A549 (cell line): ENCODE results near the gene DEGS1. TPM values are rescaled to one million over a fixed set of nuclear protein-coding genes. Genes with fewer than 3 reads are reported as not detected.

ENCODE experiments used
- ATAC-seq, 2 experiments: fragments of 200-7000 bp in 1 of 2; fragments of >200 bp in 1 of 2; cut with Nextera tagmentation in 1 of 2; cut with Tn5 transposase in 1 of 2; 3 replicates each; pipeline versions ENCODE4 v1.8.0 to v1.9.1; 2018 to 2020; ENCODE audit warnings: mild to moderate bottlenecking in 1 of 2, moderate library complexity in 1 of 2
- CTCF ChIA-PET: fragments of 300-600 bp; sonication (Branson Sonifier 250); formaldehyde crosslinking; extraction: SDS; loops from one replicate; lab custom pipeline; 2021; ENCODE audit warnings: antibody characterized with exemption, inconsistent platforms; lab: Yijun Ruan, JAX
- POLR2A ChIA-PET: fragments of 350-600 bp; formaldehyde crosslinking; extraction: SDS; loops from one replicate; lab custom pipeline; 2021; ENCODE audit warnings: antibody characterized with exemption, inconsistent platforms; lab: Yijun Ruan, JAX
- DNase-seq, 2 experiments: peaks; one replicate each; pipeline versions ENCODE4 v3.0.0 to v3.0.0-alpha.2; 2011 to 2016; ENCODE audit warnings: low read depth in 1 of 2, low spot score in 1 of 2
- FAIRE-seq: peaks from 2 replicates; lab custom pipeline; 2011; peaks lifted over from hg19 to GRCh38; lab: Jason Lieb, UNC
- H3K27ac ChIP-seq, 2 experiments: fragments of >200 bp; sonication (Bioruptor Twin); formaldehyde crosslinking; 3 replicates each; pipeline ENCODE4 v1.5.1; 2016 to 2017
- H3K4me1 ChIP-seq: fragments of >200 bp; sonication (Bioruptor Twin); formaldehyde crosslinking; 3 replicates; pipeline ENCODE4 v1.6.1; 2016
- H3K4me2 ChIP-seq: fragments of >200 bp; sonication (Bioruptor Twin); formaldehyde crosslinking; 3 replicates; pipeline ENCODE4 v1.6.1; 2016
- H3K4me3 ChIP-seq: fragments of >200 bp; sonication (Bioruptor Twin); formaldehyde crosslinking; 3 replicates; pipeline ENCODE4 v1.5.1; 2016
- H3K9me3 ChIP-seq: fragments of >200 bp; sonication (Bioruptor Twin); formaldehyde crosslinking; 3 replicates; pipeline ENCODE4 v1.6.1; 2016
- CBX2 ChIP-seq: fragments of 200-600 bp; sonication (generic); IDR thresholded peaks from 2 replicates; pipeline ENCODE4 v1.6.1; 2016; ENCODE audit warnings: low read depth, mild to moderate bottlenecking, borderline replicate concordance
- CHD4 ChIP-seq: fragments of 200-600 bp; sonication (generic); IDR thresholded peaks from 2 replicates; pipeline ENCODE4 v1.6.1; 2016; ENCODE audit warnings: antibody characterized with exemption, mild to moderate bottlenecking, borderline replicate concordance
- FOSL2 ChIP-seq, 2 experiments: fragments of 450-650 bp in 1 of 2; fragments of >200 bp in 1 of 2; sonication (Bioruptor Twin) in 1 of 2; formaldehyde crosslinking; IDR thresholded peaks; 2 replicates each; pipeline versions ENCODE4 v1.5.0 to v1.6.1; 2016 to 2020; ENCODE audit warnings: mild to moderate bottlenecking in 1 of 2, moderate library complexity in 1 of 2
- HOXB13 ChIP-seq: fragments of 250-450 bp; sonication (Bioruptor Pico); IDR thresholded peaks from 2 replicates; pipeline ENCODE4 v1.5.0; 2020; ENCODE audit warnings: low read depth, mild to moderate bottlenecking, moderate library complexity
- POLR2A ChIP-seq: IDR thresholded peaks from 2 replicates; pipeline ENCODE4 v1.6.1; 2012; ENCODE audit warnings: mild to moderate bottlenecking, low read length
- RAD21 ChIP-seq, 2 experiments: fragments of >200 bp in 1 of 2; sonication (Bioruptor Twin) in 1 of 2; formaldehyde crosslinking in 1 of 2; IDR thresholded peaks in 1 of 2; conservative IDR thresholded peaks in 1 of 2; 2 replicates in 1 of 2; 3 replicates in 1 of 2; pipeline ENCODE4 v1.6.1; 2012 to 2018; ENCODE audit warnings: inconsistent platforms in 1 of 2
- RARB ChIP-seq: fragments of 250-450 bp; sonication (Bioruptor Pico); IDR thresholded peaks from 2 replicates; pipeline ENCODE4 v1.8.0; 2021; ENCODE audit warnings: mild to moderate bottlenecking, moderate library complexity
- RNF2 ChIP-seq: fragments of 200-600 bp; sonication (generic); IDR thresholded peaks from 2 replicates; pipeline ENCODE4 v1.6.1; 2016; ENCODE audit warnings: low read depth, mild to moderate bottlenecking, antibody characterized with exemption, moderate library complexity, borderline replicate concordance
- SREBF2 ChIP-seq: fragments of 450-650 bp; IDR thresholded peaks from 2 replicates; pipeline ENCODE4 v1.6.1; 2014; ENCODE audit warnings: mild to moderate bottlenecking, moderate library complexity
- ZSCAN20 ChIP-seq: fragments of 250-450 bp; sonication (Bioruptor Pico); IDR thresholded peaks from 2 replicates; pipeline ENCODE4 v1.8.0; 2022; ENCODE audit warnings: mild to moderate bottlenecking, moderate library complexity
- WGBS: methylation state at CpG from one replicate; pipeline ENCODE4 v1.1.6; 2017; ENCODE audit errors: missing lambda C conversion rate; 5-methylcytosine and 5-hydroxymethylcytosine counted together
- polyA plus RNA-seq, 4 experiments: library from polyadenylated mRNA; depleted of rRNA in 3 of 4; stranded (reverse); fragments of >200 nt; fragmentation: RNase III in 1 of 4; extraction: RNeasy Plus Mini Kit Qiagen cat#74134 plus additional on column Dnase treatment in 1 of 4; gene quantifications; 2 replicates in 3 of 4; 3 replicates in 1 of 4; pipeline ENCODE4 v1.2.3, GENCODE V29; 2011 to 2017
- TF ChIP-seq, protein P1 (sequence below): IDR thresholded peaks from 2 replicates; pipeline ENCODE4 v1.6.1; 2012; ENCODE audit warnings: low read depth, borderline replicate concordance
- TF ChIP-seq, protein P2 (sequence below): IDR thresholded peaks from 2 replicates; pipeline ENCODE4 v1.6.1; 2012
- TF ChIP-seq, protein P3 (sequence below): fragments of 200-600 bp; sonication (generic); IDR thresholded peaks from 2 replicates; pipeline ENCODE4 v1.6.1; 2016; ENCODE audit warnings: antibody characterized with exemption, mild to moderate bottlenecking, moderate library complexity

DEGS1 gene
- polyA plus RNA-seq, 2 of the 4 experiments (the other 2 are of a cell fraction) = 109 to 112 TPM

DNA sequence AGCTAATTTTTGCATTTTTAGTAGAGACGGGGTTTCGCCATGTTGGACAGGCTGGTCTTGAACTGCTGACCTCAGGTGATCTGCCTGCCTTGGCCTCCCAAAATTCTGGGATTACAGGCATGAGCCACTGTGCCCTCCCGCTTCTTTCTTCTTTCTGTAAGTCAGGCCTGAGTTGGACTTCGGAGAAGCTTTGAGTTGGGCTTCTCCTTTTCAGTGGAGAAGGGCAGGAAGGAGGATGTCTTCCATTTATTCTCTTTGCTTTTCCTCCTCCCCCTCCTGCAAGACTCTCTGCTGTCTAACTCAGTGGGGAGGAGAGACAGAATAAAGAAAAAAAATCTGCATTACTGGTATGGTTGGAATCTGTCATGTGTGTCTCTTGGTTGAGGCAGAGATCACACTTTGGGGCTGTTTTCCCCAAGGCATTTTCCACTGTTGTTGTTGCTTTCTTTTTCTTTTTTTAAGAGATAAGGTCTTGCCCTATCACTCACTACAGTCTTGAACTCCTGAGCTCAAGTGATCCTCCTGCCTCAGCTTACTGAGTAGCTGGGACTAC is 13.2 kb upstream of the DEGS1 start (continued):
- TF ChIP-seq, protein P1, sequence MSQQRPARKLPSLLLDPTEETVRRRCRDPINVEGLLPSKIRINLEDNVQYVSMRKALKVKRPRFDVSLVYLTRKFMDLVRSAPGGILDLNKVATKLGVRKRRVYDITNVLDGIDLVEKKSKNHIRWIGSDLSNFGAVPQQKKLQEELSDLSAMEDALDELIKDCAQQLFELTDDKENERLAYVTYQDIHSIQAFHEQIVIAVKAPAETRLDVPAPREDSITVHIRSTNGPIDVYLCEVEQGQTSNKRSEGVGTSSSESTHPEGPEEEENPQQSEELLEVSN = no peak
- TF ChIP-seq, protein P2, sequence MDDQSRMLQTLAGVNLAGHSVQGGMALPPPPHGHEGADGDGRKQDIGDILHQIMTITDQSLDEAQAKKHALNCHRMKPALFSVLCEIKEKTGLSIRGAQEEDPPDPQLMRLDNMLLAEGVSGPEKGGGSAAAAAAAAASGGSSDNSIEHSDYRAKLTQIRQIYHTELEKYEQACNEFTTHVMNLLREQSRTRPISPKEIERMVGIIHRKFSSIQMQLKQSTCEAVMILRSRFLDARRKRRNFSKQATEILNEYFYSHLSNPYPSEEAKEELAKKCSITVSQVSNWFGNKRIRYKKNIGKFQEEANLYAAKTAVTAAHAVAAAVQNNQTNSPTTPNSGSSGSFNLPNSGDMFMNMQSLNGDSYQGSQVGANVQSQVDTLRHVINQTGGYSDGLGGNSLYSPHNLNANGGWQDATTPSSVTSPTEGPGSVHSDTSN = no peak

DNA sequence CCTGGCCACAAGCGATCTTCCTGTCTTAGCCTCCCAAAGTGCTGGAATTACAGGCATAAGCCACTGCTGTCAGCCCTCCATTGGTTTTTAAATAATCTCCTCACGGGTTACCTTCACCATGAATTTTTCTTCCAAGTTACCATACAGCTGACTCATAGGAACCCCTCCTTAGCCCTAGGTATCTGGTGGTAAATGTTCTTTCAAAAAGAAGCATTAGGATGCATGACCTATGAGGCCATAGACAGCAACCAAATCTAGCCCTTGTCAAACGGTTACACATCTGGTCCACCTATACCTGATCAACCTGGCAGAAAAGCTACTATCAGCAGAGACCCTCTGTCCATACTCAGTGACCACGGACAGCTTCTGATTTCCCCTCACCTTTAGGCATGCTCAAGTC is 12.7 kb upstream of the DEGS1 start:
- H3K9me3 ChIP-seq = no peaks in the 10 kb centered on the region
- H3K4me2 ChIP-seq = no peak overlapping the region
- WGBS = 75% methylated on average over 4 of the region's 4 CpGs
- no peak overlapping the region for H3K27ac ChIP-seq
- H3K4me1 ChIP-seq = peaks cover 15% of the 10 kb centered on the region
- no peak for DNase-seq
- ChIA-PET POLR2A (interaction anchor here (2.0 kb wide), 1 partner anchor 13 kb away, joined by 11 read pairs; the partner anchor contains the start of gene DEGS1), CTCF (interaction anchor here (0.6 to 1.7 kb wide), 5 partner anchors 9 to 163 kb away, joined by 3 to 4 read pairs (median 3); no protein-coding TSS in a partner anchor)
- no peak overlapping the region for H3K4me3 ChIP-seq
- peak; percentile 26 to 37; a peak in 4 of 6 replicates for ATAC-seq
- TF ChIP-seq HOXB13 (CRISPR knock-in tag) = no peak
- FAIRE-seq = no peak

DNA sequence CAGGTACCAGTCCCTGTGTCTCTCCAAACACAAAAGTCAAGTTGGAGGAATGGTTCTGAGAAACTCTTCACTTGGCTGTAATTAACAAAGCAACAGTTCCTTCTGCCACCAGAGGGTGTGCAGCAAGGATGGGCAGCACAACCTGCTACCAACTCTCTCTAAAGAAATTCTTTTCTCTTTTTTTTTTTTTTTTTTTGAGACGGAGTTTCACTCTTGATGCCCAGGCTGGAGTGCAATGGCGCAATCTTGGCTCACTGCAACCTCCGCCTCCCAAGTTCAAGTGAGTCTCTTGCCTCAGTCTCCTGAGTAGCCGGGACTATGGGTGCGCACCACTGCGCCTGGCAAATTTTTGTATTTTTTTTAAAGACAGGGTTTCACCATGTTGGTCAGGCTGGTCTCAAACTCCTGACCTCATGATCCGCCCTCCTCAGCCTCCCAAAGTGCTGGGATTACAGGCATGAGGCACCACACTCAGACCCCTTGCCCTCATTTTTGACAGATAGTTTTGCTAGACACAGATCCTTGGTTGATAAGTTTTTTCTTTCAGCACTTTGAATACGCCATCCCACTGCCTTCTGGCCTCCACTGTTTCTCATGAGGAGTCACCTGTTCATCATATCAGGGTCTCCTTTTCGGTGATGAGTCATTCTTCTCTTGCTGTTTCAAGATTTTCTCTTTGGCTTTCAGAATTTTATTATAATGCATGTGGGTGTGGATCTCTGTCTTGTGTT is 12.1 kb upstream of the DEGS1 start:
- no peak for FAIRE-seq
- 74% methylated on average over 9 of the region's 9 CpGs for WGBS
- ChIA-PET POLR2A (interaction anchor here (0.7 kb wide), 1 partner anchor 159 kb away, joined by 8 read pairs; the partner anchor contains the start of gene NVL), CTCF (interaction anchor here (0.6 to 1.0 kb wide), 3 partner anchors 8 to 163 kb away, joined by 3 to 4 read pairs (median 3); no protein-coding TSS in a partner anchor)
- H3K27ac ChIP-seq = no peak overlapping the region
- H3K9me3 ChIP-seq = no peaks in the 10 kb centered on the region
- peak; percentile 38 to 42 for DNase-seq
- no peak for TF ChIP-seq RNF2
- peak in 1 of 2 experiments; percentile 29; a peak in 2 of 5 replicates for TF ChIP-seq RAD21 (conservative IDR thresholded peaks at IDR 0.05 in 1 of 2, IDR thresholded peaks at IDR 0.05 in 1 of 2)
- TF ChIP-seq FOSL2 (IDR thresholded peaks at IDR 0.05) = no peak
- peak; percentile 59; the same call in 1 of the 2 replicates for TF ChIP-seq FOSL2 (CRISPR knock-in tag; IDR thresholded peaks at IDR 0.05)
- no peak for TF ChIP-seq ZSCAN20 (CRISPR knock-in tag)
- TF ChIP-seq, protein P3, sequence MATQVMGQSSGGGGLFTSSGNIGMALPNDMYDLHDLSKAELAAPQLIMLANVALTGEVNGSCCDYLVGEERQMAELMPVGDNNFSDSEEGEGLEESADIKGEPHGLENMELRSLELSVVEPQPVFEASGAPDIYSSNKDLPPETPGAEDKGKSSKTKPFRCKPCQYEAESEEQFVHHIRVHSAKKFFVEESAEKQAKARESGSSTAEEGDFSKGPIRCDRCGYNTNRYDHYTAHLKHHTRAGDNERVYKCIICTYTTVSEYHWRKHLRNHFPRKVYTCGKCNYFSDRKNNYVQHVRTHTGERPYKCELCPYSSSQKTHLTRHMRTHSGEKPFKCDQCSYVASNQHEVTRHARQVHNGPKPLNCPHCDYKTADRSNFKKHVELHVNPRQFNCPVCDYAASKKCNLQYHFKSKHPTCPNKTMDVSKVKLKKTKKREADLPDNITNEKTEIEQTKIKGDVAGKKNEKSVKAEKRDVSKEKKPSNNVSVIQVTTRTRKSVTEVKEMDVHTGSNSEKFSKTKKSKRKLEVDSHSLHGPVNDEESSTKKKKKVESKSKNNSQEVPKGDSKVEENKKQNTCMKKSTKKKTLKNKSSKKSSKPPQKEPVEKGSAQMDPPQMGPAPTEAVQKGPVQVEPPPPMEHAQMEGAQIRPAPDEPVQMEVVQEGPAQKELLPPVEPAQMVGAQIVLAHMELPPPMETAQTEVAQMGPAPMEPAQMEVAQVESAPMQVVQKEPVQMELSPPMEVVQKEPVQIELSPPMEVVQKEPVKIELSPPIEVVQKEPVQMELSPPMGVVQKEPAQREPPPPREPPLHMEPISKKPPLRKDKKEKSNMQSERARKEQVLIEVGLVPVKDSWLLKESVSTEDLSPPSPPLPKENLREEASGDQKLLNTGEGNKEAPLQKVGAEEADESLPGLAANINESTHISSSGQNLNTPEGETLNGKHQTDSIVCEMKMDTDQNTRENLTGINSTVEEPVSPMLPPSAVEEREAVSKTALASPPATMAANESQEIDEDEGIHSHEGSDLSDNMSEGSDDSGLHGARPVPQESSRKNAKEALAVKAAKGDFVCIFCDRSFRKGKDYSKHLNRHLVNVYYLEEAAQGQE = no peak
- no peak overlapping the region for H3K4me2 ChIP-seq
- peak; percentile 63 to 75; a peak in 4 of 6 replicates for ATAC-seq
- no peak overlapping the region for H3K4me3 ChIP-seq
- H3K4me1 ChIP-seq = peaks cover 15% of the 10 kb centered on the region

DNA sequence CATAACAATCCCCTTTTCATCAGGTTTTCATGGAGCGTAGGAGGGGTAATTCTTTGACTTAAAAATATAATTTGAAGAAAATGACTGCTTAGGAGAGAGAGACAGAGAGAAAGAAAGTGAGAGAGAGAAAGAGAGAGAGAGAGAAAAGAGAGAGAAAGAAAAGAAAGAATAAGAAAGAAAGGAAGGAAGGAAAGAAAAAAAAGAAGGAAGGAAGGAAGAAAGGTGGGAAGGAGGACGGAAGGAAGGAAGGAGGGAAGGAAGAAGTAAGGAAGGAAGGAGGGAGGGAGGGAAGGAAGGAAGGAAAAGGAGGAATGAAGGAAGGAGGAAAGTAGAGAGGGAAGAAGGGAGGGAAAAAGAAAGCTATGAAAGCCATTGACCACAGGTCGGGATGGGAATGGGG is 10.8 kb upstream of the DEGS1 start:
- H3K9me3 ChIP-seq = no peaks in the 10 kb centered on the region
- DNase-seq = no peak
- no peak for ATAC-seq
- no peak overlapping the region for H3K4me2 ChIP-seq
- H3K4me1 ChIP-seq = peaks cover 15% of the 10 kb centered on the region
- no peak for FAIRE-seq
- TF ChIP-seq SREBF2 (no peak), RNF2 (no peak), CHD4 (no peak), CBX2 (no peak), RARB (no peak), FOSL2 (IDR thresholded peaks at IDR 0.05) (no peak), FOSL2 (CRISPR knock-in tag; IDR thresholded peaks at IDR 0.05) (no peak), POLR2A (no peak)
- TF ChIP-seq, protein P2 = no peak
- H3K27ac ChIP-seq = no peak overlapping the region
- ChIA-PET POLR2A (interaction anchor here (1.2 kb wide), 1 partner anchor 10 kb away, joined by 3 read pairs; the partner anchor contains the start of gene DEGS1), CTCF (interaction anchor here (0.5 to 1.1 kb wide), 3 partner anchors 57 to 751 kb away, joined by 3 read pairs; no protein-coding TSS in a partner anchor)
- WGBS = 78% methylated on average over 3 of the region's 3 CpGs
- H3K4me3 ChIP-seq = no peak overlapping the region
